ENCODE data around the gene METTL6.
"Not testable (repeated sequence)": the region's sequence is repeated elsewhere in the genome, so short reads cannot be mapped to it uniquely, and the experiment has no call there.

The METTL6 gene

DNA sequence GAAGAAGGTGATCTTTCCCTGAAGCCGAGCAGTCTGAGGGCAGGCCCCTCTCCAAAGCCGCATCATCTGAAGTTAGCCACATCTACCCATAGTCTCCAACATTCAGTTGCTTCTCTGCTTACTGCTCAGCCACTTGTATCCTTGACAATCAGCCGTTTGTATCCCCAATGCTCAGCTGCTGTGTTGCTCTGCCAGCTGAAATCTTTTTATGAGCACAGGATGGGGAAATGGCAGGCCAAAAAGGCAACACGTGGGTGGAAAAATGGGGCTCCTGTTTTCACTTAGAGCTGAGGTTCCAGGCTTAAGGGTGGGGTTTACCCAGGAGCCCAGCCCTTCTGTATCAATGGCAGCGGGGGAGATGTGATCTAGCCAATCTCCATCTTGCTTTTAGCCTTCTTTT, 36.3 kb downstream of the METTL6 start:
- TF ChIP-seq, protein P1, sequence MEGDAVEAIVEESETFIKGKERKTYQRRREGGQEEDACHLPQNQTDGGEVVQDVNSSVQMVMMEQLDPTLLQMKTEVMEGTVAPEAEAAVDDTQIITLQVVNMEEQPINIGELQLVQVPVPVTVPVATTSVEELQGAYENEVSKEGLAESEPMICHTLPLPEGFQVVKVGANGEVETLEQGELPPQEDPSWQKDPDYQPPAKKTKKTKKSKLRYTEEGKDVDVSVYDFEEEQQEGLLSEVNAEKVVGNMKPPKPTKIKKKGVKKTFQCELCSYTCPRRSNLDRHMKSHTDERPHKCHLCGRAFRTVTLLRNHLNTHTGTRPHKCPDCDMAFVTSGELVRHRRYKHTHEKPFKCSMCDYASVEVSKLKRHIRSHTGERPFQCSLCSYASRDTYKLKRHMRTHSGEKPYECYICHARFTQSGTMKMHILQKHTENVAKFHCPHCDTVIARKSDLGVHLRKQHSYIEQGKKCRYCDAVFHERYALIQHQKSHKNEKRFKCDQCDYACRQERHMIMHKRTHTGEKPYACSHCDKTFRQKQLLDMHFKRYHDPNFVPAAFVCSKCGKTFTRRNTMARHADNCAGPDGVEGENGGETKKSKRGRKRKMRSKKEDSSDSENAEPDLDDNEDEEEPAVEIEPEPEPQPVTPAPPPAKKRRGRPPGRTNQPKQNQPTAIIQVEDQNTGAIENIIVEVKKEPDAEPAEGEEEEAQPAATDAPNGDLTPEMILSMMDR (conservative IDR thresholded peaks at IDR 0.05; ENCODE audit: low read depth, low read length): no peak
- no peak for DNase-seq (ENCODE audit: low read depth)
- H3K4me3 ChIP-seq (ENCODE audit: low read length): no peak overlapping the region

GRCh38 chr3:15390460-15390859, 36.9 kb downstream of the METTL6 start:
- DNase-seq (ENCODE audit: low read depth): no peak
- no peak overlapping the region for H3K4me3 ChIP-seq (ENCODE audit: low read length)
- TF ChIP-seq, protein P1 (conservative IDR thresholded peaks at IDR 0.05; ENCODE audit: low read depth, low read length): no peak

- H3K4me3 ChIP-seq (ENCODE audit: low read length); DNase-seq (ENCODE audit: low read depth): not testable (repeated sequence)
Measured at GRCh38 chr3:15388335-15388734, 39.0 kb downstream of the METTL6 start.

DNA sequence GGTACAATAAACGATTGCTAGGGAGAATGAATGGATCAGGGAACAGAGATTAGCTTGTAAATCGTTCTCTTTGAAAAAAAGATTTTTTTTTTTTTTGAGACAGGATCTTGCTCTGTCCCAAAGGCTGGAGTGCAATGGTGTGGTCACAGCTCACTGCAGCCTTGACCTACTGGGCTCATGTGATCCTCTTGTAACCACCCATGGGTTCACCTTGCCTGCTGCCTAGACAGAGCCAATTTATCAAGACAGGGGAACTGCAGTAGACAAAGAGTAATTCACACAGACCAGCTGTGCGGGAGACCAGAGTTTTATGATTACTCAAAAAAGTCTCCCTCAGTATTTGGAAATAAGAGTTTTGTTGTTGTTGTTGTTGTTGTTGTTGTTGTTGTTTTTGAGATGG, 39.6 kb downstream of the METTL6 start:
- no peak for DNase-seq (ENCODE audit: low read depth)
- H3K4me3 ChIP-seq (ENCODE audit: low read length): no peak overlapping the region
- TF ChIP-seq, protein P1 (conservative IDR thresholded peaks at IDR 0.05; ENCODE audit: low read depth, low read length): no peak

DNA sequence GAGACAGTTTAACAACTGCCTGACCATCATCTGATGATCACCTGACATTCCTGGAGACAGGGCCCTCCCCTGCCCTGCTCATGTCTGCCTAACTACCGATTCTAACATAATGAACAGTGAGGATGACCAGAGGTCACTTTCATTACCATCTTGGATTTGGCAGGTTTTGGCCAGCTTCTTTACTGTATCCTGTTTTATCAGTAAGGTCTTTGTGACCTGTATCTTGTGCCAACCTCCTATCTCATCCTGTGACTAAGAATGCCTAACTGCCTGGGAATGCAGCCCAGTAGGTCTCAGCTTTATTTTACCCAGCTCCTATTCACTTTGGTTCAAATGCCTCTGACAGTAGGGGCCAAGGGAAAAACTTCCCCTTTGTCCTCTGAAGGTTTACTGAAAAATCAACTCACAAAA, 40.2 kb downstream of the METTL6 start:
- no peak for DNase-seq (ENCODE audit: low read depth)
- TF ChIP-seq, protein P1 (conservative IDR thresholded peaks at IDR 0.05; ENCODE audit: low read depth, low read length): no peak

GRCh38 chr3:15386654-15386955, 40.7 kb downstream of the METTL6 start:
- DNase-seq (ENCODE audit: low read depth): not testable (repeated sequence)

More for the DNA sequence above, 40.2 kb downstream of the METTL6 start:
- no peak overlapping the region for H3K4me3 ChIP-seq (ENCODE audit: low read length)

GRCh38 chr3:15385901-15386653, 41.3 kb downstream of the METTL6 start:
- no peak for DNase-seq (ENCODE audit: low read depth)
- H3K4me3 ChIP-seq (ENCODE audit: low read length): no peak overlapping the region
- TF ChIP-seq, protein P1 (conservative IDR thresholded peaks at IDR 0.05; ENCODE audit: low read depth, low read length): no peak

More at GRCh38 chr3:15386654-15386955, 40.7 kb downstream of the METTL6 start:
- H3K4me3 ChIP-seq (ENCODE audit: low read length): not testable (repeated sequence)

- H3K4me3 ChIP-seq (ENCODE audit: low read length); DNase-seq (ENCODE audit: low read depth): not testable (repeated sequence)
Measured at GRCh38 chr3:15385238-15385695, 42.1 kb downstream of the METTL6 start.
